BE2C (cell line): ENCODE measurements around the gene ZBTB16.

Experiments used
- DNase-seq: peaks from one replicate; pipeline ENCODE4 v3.0.0-alpha.2; 2020
- H3K27me3 ChIP-seq: fragments of 250-450 bp; sonication (Bioruptor Pico); 2 replicates; pipeline ENCODE4 v1.5.1; 2020; ENCODE audit warnings: mild to moderate bottlenecking
- H3K36me3 ChIP-seq: fragments of 250-450 bp; sonication (Bioruptor Pico); 2 replicates; pipeline ENCODE4 v1.5.1; 2020; ENCODE audit warnings: mild to moderate bottlenecking
- H3K4me1 ChIP-seq: fragments of 250-450 bp; sonication (Bioruptor Pico); 2 replicates; pipeline ENCODE4 v1.5.1; 2020
- H3K4me3 ChIP-seq: 2 replicates; pipeline ENCODE4 v1.5.1; 2011; ENCODE audit warnings: low read depth, low read length
- H3K9me3 ChIP-seq: fragments of 250-450 bp; sonication (Bioruptor Pico); 2 replicates; pipeline ENCODE4 v1.5.1; 2020
- CTCF ChIP-seq: IDR thresholded peaks from 2 replicates; pipeline ENCODE4 v1.5.1; 2012; ENCODE audit warnings: mild to moderate bottlenecking, low read depth, low read length

Gene ZBTB16

GRCh38 chr11:114156131-114156581 is 96.6 kb downstream of the ZBTB16 start:
- no peak overlapping the region for H3K4me3 ChIP-seq
- peaks cover 4% of the 10 kb centered on the region; the same call in 1 of the 2 replicates for H3K4me1 ChIP-seq
- no peaks in the 10 kb centered on the region for H3K36me3 ChIP-seq
- H3K9me3 ChIP-seq, result no peaks in the 10 kb centered on the region
- no peak for TF ChIP-seq CTCF
- DNase-seq, result no peak
- H3K27me3 ChIP-seq, result no peaks in the 10 kb centered on the region

- no peak for TF ChIP-seq CTCF
- Histone ChIP-seq H3K4me3 (no peak overlapping the region), H3K4me1 (peaks cover 4% of the 10 kb centered on the region; the same call in 1 of the 2 replicates), H3K36me3 (no peaks in the 10 kb centered on the region), H3K27me3 (no peaks in the 10 kb centered on the region), H3K9me3 (no peaks in the 10 kb centered on the region)
- DNase-seq, result no peak
Observed at GRCh38 chr11:114156782-114157181, 97.3 kb downstream of the ZBTB16 start.

- Histone ChIP-seq H3K27me3 (no peaks in the 10 kb centered on the region), H3K9me3 (no peaks in the 10 kb centered on the region), H3K36me3 (no peaks in the 10 kb centered on the region), H3K4me1 (peaks cover 12% of the 10 kb centered on the region), H3K4me3 (no peak overlapping the region)
- DNase-seq, result no peak
- TF ChIP-seq CTCF, result no peak
Observed at GRCh38 chr11:114157476-114158050, 98.1 kb downstream of the ZBTB16 start.

- DNase-seq, result no peak
- no peaks in the 10 kb centered on the region for H3K36me3 ChIP-seq
- peaks cover 14% of the 10 kb centered on the region for H3K4me1 ChIP-seq
- H3K27me3 ChIP-seq, result no peaks in the 10 kb centered on the region
- H3K4me3 ChIP-seq, result no peak overlapping the region
- no peak for TF ChIP-seq CTCF
- no peaks in the 10 kb centered on the region for H3K9me3 ChIP-seq
Observed at GRCh38 chr11:114158421-114158820, 98.9 kb downstream of the ZBTB16 start.

- Histone ChIP-seq H3K4me1 (peaks cover 19% of the 10 kb centered on the region), H3K36me3 (no peaks in the 10 kb centered on the region), H3K27me3 (peaks cover under 1% of the 10 kb centered on the region; the same call in 1 of the 2 replicates), H3K9me3 (no peaks in the 10 kb centered on the region), H3K4me3 (no peak overlapping the region)
- no peak for TF ChIP-seq CTCF
- DNase-seq, result no peak
Observed at GRCh38 chr11:114158886-114159285, 99.4 kb downstream of the ZBTB16 start.

- Histone ChIP-seq H3K9me3 (no peaks in the 10 kb centered on the region), H3K27me3 (peaks cover 5% of the 10 kb centered on the region), H3K4me1 (peaks cover 23% of the 10 kb centered on the region), H3K4me3 (no peak overlapping the region), H3K36me3 (no peaks in the 10 kb centered on the region)
- no peak for TF ChIP-seq CTCF
- no peak for DNase-seq
Observed at GRCh38 chr11:114159320-114159719, 99.8 kb downstream of the ZBTB16 start.
